ENCODE data around the gene BCAT1.

GRCh38 chr12:24823808-24824515 is 124.9 kb downstream of the BCAT1 start:
- no peak for TF ChIP-seq CTCF (IDR thresholded peaks at IDR 0.05; ENCODE audit: poor library complexity)
- TF ChIP-seq EZH2 (IDR thresholded peaks at IDR 0.05; ENCODE audit: borderline replicate concordance): no peak

All from hepatocyte (in vitro differentiated cells).